HepG2 (cell line): ENCODE data around the gene ICE1. TPM values are rescaled to one million over a fixed set of nuclear protein-coding genes. Genes with fewer than 3 reads are reported as not detected.

Source experiments
- ASH2L ChIP-seq: fragments of 300-600, 200-600 bp; sonication (generic); IDR thresholded peaks from 2 replicates; pipeline ENCODE4 v1.7.0; 2017; ENCODE audit warnings: low read depth, mild to moderate bottlenecking, moderate library complexity, mixed read lengths, low read length; ENCODE audit not compliant: insufficient read length
- JUN ChIP-seq: sonication (generic); formaldehyde crosslinking; IDR thresholded peaks from 2 replicates; pipeline ENCODE4 v1.4.0; 2020; ENCODE audit warnings: mild to moderate bottlenecking, missing genetic modification reagents
- KMT2A ChIP-seq: sonication (generic); formaldehyde crosslinking; IDR thresholded peaks from 2 replicates; pipeline ENCODE4 v1.4.0; 2020; ENCODE audit warnings: missing genetic modification reagents
- MEIS2 ChIP-seq: sonication (generic); formaldehyde crosslinking; IDR thresholded peaks from 2 replicates; pipeline ENCODE4 v1.9.0; 2021; ENCODE audit warnings: mild to moderate bottlenecking, missing genetic modification reagents
- SOX6 ChIP-seq, 2 experiments: fragments of 450-650 bp in 1 of 2; sonication (generic) in 1 of 2; formaldehyde crosslinking in 1 of 2; IDR thresholded peaks; 2 replicates each; pipeline versions ENCODE4 v1.4.0 to v1.6.1; 2017 to 2020; ENCODE audit warnings: antibody characterized with exemption in 1 of 2, mild to moderate bottlenecking in 1 of 2, missing genetic modification reagents in 1 of 2
- TARDBP ChIP-seq: sonication (generic); formaldehyde crosslinking; IDR thresholded peaks from 2 replicates; pipeline ENCODE4 v1.8.0; 2022; ENCODE audit warnings: mild to moderate bottlenecking, missing genetic modification reagents
- TBP ChIP-seq: sonication (generic); formaldehyde crosslinking; IDR thresholded peaks from 2 replicates; pipeline ENCODE4 v1.5.0; 2020; ENCODE audit warnings: missing genetic modification reagents
- TOPORS ChIP-seq: sonication (generic); formaldehyde crosslinking; IDR thresholded peaks from 2 replicates; pipeline ENCODE4 v1.8.0; 2023; ENCODE audit warnings: mild to moderate bottlenecking, missing genetic modification reagents
- ZFX ChIP-seq: sonication (generic); formaldehyde crosslinking; IDR thresholded peaks from 2 replicates; pipeline ENCODE4 v1.4.0; 2020; ENCODE audit warnings: mild to moderate bottlenecking, low read depth, missing genetic modification reagents, moderate library complexity
- ZFY ChIP-seq: sonication (generic); formaldehyde crosslinking; IDR thresholded peaks from 2 replicates; pipeline ENCODE4 v1.4.0; 2020; ENCODE audit warnings: missing genetic modification reagents
- ZNF850 ChIP-seq: sonication (generic); formaldehyde crosslinking; conservative IDR thresholded peaks from 2 replicates; pipeline ENCODE4 v1.9.0; 2021; ENCODE audit warnings: mild to moderate bottlenecking, missing genetic modification reagents
- polyA plus RNA-seq, 8 experiments: library from polyadenylated mRNA; depleted of rRNA in 3 of 8; stranded (reverse) in 7 of 8; unstranded in 1 of 8; fragments of >200 nt; fragmentation: Illumina TruSeq in 4 of 8; extraction: Trizol in 4 of 8; gene quantifications; 2 replicates each; pipeline versions ENCODE4 v1.2.1 to v1.2.3, GENCODE V29; 2011 to 2016; ENCODE audit warnings: low read depth in 4 of 8, missing spikeins in 1 of 8, mixed read lengths in 1 of 8; ENCODE audit not compliant: insufficient read depth in 1 of 8
- total RNA-seq, 5 experiments: library from RNA; depleted of rRNA; stranded (reverse); fragments of >200 nt; fragmentation: Illumina TruSeq; extraction: Trizol; gene quantifications; 2 replicates each; pipeline ENCODE4 v1.2.3, GENCODE V29; 2016; ENCODE audit warnings: low read depth in 1 of 5
- TF ChIP-seq, protein P1 (sequence below): IDR thresholded peaks from 2 replicates; pipeline ENCODE4 v1.6.1; 2016; ENCODE audit warnings: missing compliant biosample characterization, missing genetic modification reagents, borderline replicate concordance
- TF ChIP-seq, protein P2 (sequence below): IDR thresholded peaks from 2 replicates; pipeline ENCODE4 v1.6.1; 2016
- TF ChIP-seq, protein P3 (sequence below): sonication (generic); formaldehyde crosslinking; IDR thresholded peaks from 2 replicates; pipeline ENCODE4 v1.4.0; 2020; ENCODE audit warnings: mild to moderate bottlenecking, missing genetic modification reagents, borderline replicate concordance
- TF ChIP-seq, protein P4 (sequence below): IDR thresholded peaks from 2 replicates; pipeline ENCODE4 v1.4.0; 2020; ENCODE audit warnings: mild to moderate bottlenecking, missing genetic modification reagents
- TF ChIP-seq, protein P5 (sequence below): sonication (generic); formaldehyde crosslinking; IDR thresholded peaks from 2 replicates; pipeline ENCODE4 v1.5.0; 2020; ENCODE audit warnings: missing genetic modification reagents, mild to moderate bottlenecking, borderline replicate concordance
- TF ChIP-seq, protein P6 (sequence below): sonication (generic); formaldehyde crosslinking; IDR thresholded peaks from 2 replicates; pipeline ENCODE4 v1.4.0; 2020; ENCODE audit warnings: missing genetic modification reagents

The ICE1 gene
- total and polyA plus RNA-seq, 2 of the 13 experiments (the other 11 are each of a cell fraction or from before 2014, with no cell fraction given) = 9.1 to 27.6 TPM

DNA sequence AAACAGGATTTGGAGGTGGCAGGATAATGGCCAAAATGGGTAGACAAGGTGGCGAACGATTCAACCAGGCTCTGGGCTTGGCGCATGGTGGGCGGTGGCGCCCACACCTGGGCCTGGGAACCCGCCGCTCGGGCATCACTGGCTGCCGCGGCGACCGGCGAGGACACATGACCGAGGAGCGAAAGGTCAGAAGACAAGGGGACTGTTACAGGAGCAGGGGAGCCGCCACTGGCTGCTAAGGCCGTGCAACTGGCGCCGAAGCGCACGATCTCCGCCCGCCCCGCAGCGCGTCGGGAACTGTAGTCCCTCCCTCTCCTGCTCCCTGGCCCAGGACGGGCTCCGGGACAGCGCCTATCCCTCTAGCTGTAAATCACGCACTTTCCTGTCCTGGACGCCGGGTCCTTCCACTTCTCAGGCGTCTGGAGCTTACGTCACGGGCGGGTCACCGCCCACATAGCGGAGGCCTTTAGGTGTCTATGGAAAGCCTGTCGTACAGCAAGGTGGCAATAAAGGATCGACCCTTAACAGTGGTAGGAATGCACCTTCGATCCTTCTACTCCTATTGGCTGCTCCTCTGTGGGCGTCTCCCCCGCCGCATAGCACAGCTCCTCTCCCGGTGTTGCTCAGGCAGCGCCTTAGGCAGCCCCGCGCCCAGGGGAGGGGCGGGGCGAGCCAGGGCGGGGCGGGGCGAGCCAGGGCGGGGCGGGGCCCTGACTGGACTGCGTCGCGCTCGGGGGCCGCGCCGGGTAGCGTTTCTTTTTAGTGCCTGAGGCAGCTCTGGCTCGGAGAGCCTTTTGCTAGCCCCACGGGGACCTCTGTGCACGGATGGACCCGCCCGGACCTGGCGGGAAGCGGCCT lies at the start of gene ICE1 (continued):
- TF ChIP-seq, protein P1, sequence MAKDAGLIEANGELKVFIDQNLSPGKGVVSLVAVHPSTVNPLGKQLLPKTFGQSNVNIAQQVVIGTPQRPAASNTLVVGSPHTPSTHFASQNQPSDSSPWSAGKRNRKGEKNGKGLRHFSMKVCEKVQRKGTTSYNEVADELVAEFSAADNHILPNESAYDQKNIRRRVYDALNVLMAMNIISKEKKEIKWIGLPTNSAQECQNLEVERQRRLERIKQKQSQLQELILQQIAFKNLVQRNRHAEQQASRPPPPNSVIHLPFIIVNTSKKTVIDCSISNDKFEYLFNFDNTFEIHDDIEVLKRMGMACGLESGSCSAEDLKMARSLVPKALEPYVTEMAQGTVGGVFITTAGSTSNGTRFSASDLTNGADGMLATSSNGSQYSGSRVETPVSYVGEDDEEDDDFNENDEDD = peak; percentile 78; the same call in 1 of the 2 replicates
- TF ChIP-seq KMT2A = 0 out of 2 replicates have a peak, but pooled peaks have one; percentile 28
- TF ChIP-seq ZFX (CRISPR knock-in tag) = peak; percentile 84
- TF ChIP-seq MEIS2 = peak; percentile 73
- TF ChIP-seq, protein P2, sequence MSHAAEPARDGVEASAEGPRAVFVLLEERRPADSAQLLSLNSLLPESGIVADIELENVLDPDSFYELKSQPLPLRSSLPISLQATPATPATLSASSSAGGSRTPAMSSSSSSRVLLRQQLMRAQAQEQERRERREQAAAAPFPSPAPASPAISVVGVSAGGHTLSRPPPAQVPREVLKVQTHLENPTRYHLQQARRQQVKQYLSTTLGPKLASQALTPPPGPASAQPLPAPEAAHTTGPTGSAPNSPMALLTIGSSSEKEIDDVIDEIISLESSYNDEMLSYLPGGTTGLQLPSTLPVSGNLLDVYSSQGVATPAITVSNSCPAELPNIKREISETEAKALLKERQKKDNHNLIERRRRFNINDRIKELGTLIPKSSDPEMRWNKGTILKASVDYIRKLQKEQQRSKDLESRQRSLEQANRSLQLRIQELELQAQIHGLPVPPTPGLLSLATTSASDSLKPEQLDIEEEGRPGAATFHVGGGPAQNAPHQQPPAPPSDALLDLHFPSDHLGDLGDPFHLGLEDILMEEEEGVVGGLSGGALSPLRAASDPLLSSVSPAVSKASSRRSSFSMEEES (CRISPR knock-in tag) = peak; percentile 64
- TF ChIP-seq ASH2L = peak; percentile 92
- peak; percentile 85 for TF ChIP-seq ZFY (CRISPR knock-in tag)
- TF ChIP-seq, protein P3, sequence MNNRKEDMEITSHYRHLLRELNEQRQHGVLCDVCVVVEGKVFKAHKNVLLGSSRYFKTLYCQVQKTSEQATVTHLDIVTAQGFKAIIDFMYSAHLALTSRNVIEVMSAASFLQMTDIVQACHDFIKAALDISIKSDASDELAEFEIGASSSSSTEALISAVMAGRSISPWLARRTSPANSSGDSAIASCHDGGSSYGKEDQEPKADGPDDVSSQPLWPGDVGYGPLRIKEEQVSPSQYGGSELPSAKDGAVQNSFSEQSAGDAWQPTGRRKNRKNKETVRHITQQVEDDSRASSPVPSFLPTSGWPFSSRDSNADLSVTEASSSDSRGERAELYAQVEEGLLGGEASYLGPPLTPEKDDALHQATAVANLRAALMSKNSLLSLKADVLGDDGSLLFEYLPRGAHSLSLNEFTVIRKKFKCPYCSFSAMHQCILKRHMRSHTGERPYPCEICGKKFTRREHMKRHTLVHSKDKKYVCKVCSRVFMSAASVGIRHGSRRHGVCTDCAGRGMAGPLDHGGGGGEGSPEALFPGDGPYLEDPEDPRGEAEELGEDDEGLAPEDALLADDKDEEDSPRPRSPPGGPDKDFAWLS (CRISPR knock-in tag) = no peak
- TF ChIP-seq TBP (CRISPR knock-in tag) = no peak
- no peak for TF ChIP-seq ZNF850 (CRISPR knock-in tag)
- TF ChIP-seq, protein P4, sequence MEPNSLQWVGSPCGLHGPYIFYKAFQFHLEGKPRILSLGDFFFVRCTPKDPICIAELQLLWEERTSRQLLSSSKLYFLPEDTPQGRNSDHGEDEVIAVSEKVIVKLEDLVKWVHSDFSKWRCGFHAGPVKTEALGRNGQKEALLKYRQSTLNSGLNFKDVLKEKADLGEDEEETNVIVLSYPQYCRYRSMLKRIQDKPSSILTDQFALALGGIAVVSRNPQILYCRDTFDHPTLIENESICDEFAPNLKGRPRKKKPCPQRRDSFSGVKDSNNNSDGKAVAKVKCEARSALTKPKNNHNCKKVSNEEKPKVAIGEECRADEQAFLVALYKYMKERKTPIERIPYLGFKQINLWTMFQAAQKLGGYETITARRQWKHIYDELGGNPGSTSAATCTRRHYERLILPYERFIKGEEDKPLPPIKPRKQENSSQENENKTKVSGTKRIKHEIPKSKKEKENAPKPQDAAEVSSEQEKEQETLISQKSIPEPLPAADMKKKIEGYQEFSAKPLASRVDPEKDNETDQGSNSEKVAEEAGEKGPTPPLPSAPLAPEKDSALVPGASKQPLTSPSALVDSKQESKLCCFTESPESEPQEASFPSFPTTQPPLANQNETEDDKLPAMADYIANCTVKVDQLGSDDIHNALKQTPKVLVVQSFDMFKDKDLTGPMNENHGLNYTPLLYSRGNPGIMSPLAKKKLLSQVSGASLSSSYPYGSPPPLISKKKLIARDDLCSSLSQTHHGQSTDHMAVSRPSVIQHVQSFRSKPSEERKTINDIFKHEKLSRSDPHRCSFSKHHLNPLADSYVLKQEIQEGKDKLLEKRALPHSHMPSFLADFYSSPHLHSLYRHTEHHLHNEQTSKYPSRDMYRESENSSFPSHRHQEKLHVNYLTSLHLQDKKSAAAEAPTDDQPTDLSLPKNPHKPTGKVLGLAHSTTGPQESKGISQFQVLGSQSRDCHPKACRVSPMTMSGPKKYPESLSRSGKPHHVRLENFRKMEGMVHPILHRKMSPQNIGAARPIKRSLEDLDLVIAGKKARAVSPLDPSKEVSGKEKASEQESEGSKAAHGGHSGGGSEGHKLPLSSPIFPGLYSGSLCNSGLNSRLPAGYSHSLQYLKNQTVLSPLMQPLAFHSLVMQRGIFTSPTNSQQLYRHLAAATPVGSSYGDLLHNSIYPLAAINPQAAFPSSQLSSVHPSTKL (CRISPR knock-in tag) = peak; percentile 57
- TF ChIP-seq JUN (CRISPR knock-in tag) = no peak
- no peak for TF ChIP-seq SOX6 (IDR thresholded peaks at IDR 0.05)
- peak; percentile 52 for TF ChIP-seq SOX6 (CRISPR knock-in tag; IDR thresholded peaks at IDR 0.05)
- TF ChIP-seq, protein P5, sequence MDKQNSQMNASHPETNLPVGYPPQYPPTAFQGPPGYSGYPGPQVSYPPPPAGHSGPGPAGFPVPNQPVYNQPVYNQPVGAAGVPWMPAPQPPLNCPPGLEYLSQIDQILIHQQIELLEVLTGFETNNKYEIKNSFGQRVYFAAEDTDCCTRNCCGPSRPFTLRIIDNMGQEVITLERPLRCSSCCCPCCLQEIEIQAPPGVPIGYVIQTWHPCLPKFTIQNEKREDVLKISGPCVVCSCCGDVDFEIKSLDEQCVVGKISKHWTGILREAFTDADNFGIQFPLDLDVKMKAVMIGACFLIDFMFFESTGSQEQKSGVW (CRISPR knock-in tag) = no peak
- peak; percentile 84; the same call in 1 of the 2 replicates for TF ChIP-seq TOPORS (CRISPR knock-in tag)
- TF ChIP-seq, protein P6, sequence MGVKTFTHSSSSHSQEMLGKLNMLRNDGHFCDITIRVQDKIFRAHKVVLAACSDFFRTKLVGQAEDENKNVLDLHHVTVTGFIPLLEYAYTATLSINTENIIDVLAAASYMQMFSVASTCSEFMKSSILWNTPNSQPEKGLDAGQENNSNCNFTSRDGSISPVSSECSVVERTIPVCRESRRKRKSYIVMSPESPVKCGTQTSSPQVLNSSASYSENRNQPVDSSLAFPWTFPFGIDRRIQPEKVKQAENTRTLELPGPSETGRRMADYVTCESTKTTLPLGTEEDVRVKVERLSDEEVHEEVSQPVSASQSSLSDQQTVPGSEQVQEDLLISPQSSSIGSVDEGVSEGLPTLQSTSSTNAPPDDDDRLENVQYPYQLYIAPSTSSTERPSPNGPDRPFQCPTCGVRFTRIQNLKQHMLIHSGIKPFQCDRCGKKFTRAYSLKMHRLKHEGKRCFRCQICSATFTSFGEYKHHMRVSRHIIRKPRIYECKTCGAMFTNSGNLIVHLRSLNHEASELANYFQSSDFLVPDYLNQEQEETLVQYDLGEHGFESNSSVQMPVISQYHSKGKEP (CRISPR knock-in tag) = no peak
- TF ChIP-seq TARDBP (CRISPR knock-in tag) = peak; percentile 79
